K562 (cell line): ENCODE data around the gene SFXN5. TPM values are rescaled to one million over a fixed set of nuclear protein-coding genes. Genes with fewer than 3 reads are reported as not detected.

Experiments used
- ARID2 ChIP-seq: fragments of 450-650 bp; IDR thresholded peaks from 2 replicates; pipeline ENCODE4 v1.6.1; 2017; ENCODE audit warnings: antibody characterized with exemption, mild to moderate bottlenecking
- BDP1 ChIP-seq: IDR thresholded peaks from 3 replicates; pipeline ENCODE4 v1.6.1; 2011; ENCODE audit not compliant: insufficient read length, insufficient read depth
- CBX8 ChIP-seq: fragments of 200-600 bp; sonication (generic); IDR thresholded peaks from 2 replicates; pipeline ENCODE4 v1.6.1; 2012; ENCODE audit warnings: borderline replicate concordance, mixed run types, low read depth, mild to moderate bottlenecking, moderate library complexity, mixed read lengths, low read length, control low read depth, inconsistent platforms; ENCODE audit not compliant: poor library complexity, severe bottlenecking; ENCODE audit errors: extremely low read depth
- CXXC5 ChIP-seq: fragments of 250-450 bp; sonication (Bioruptor Pico); IDR thresholded peaks from 2 replicates; pipeline ENCODE4 v1.8.0; 2022; ENCODE audit warnings: inconsistent platforms, mild to moderate bottlenecking, moderate library complexity
- ETV5 ChIP-seq: sonication (generic); formaldehyde crosslinking; IDR thresholded peaks from 2 replicates; pipeline ENCODE4 v1.4.0; 2020; ENCODE audit warnings: low read depth, mild to moderate bottlenecking, missing genetic modification reagents
- ILK ChIP-seq: fragments of 450-650 bp; IDR thresholded peaks from 2 replicates; pipeline ENCODE4 v1.6.1; 2016; ENCODE audit warnings: missing genetic modification characterization, low read depth, mild to moderate bottlenecking, missing compliant biosample characterization, moderate library complexity, borderline replicate concordance
- NBN ChIP-seq: fragments of 450-650 bp; IDR thresholded peaks from 2 replicates; pipeline ENCODE4 v1.6.1; 2016; ENCODE audit warnings: low read depth, mild to moderate bottlenecking
- NCOR1 ChIP-seq: fragments of 450-650 bp; IDR thresholded peaks from 2 replicates; pipeline ENCODE4 v1.6.1; 2016; ENCODE audit warnings: mild to moderate bottlenecking, moderate library complexity
- POLR2AphosphoS2 ChIP-seq: IDR thresholded peaks from 2 replicates; pipeline ENCODE4 v1.6.1; 2012; ENCODE audit warnings: low read length, improper control_type of control experiment
- SIX5 ChIP-seq, 2 experiments: IDR thresholded peaks; 2 replicates each; pipeline ENCODE4 v1.6.1; 2011; ENCODE audit warnings: low read length in 2 of 2, borderline replicate concordance in 1 of 2, low read depth in 1 of 2, mild to moderate bottlenecking in 1 of 2, moderate library complexity in 1 of 2; ENCODE audit not compliant: insufficient read depth in 1 of 2
- ZNF699 ChIP-seq: fragments of 250-450 bp; sonication (Bioruptor Pico); IDR thresholded peaks from 2 replicates; pipeline ENCODE4 v1.8.0; 2021; ENCODE audit warnings: mild to moderate bottlenecking, moderate library complexity; ENCODE audit not compliant: insufficient replicate concordance
- polyA plus RNA-seq, 8 experiments: library from polyadenylated mRNA; depleted of rRNA in 4 of 8; stranded (reverse) in 5 of 8; unstranded in 3 of 8; fragments of >200 nt; fragmentation: Nextera tagmentation in 2 of 8; fragmentation: Illumina TruSeq in 1 of 8; extraction: Ambion mirVana in 2 of 8; extraction: Trizol in 1 of 8; gene quantifications; 2 replicates each; pipeline versions ENCODE4 v1.2.1 to v1.2.3, GENCODE V29; 2011 to 2014; ENCODE audit warnings: inconsistent platforms in 1 of 8, missing spikeins in 1 of 8
- total RNA-seq, 7 experiments: library from RNA; depleted of rRNA in 6 of 7; stranded (reverse); fragments of >200 nt in 6 of 7; fragmentation: Illumina TruSeq in 2 of 7; extraction: Trizol in 2 of 7; gene quantifications; 2 replicates each; pipeline versions ENCODE4 v1.2.1 to v1.2.3, GENCODE V29; 2011 to 2021; ENCODE audit warnings: low replicate concordance in 1 of 7
- TF ChIP-seq, protein P1 (sequence below): fragments of 450-650 bp; IDR thresholded peaks from 2 replicates; pipeline ENCODE4 v1.6.1; 2018; ENCODE audit not compliant: partially characterized antibody
- TF ChIP-seq, protein P2 (sequence below): fragments of 200-800 bp; sonication (Bioruptor generic); IDR thresholded peaks from 2 replicates; pipeline ENCODE4 v1.6.1; 2017; ENCODE audit warnings: missing genetic modification characterization, missing compliant biosample characterization

Gene SFXN5
- total and polyA plus RNA-seq, 9 of the 15 experiments (the other 6 are each of a cell fraction or from before 2014, with no cell fraction given) = 8.3 to 22.6 (median 16.0) TPM

- TF ChIP-seq, protein P1, sequence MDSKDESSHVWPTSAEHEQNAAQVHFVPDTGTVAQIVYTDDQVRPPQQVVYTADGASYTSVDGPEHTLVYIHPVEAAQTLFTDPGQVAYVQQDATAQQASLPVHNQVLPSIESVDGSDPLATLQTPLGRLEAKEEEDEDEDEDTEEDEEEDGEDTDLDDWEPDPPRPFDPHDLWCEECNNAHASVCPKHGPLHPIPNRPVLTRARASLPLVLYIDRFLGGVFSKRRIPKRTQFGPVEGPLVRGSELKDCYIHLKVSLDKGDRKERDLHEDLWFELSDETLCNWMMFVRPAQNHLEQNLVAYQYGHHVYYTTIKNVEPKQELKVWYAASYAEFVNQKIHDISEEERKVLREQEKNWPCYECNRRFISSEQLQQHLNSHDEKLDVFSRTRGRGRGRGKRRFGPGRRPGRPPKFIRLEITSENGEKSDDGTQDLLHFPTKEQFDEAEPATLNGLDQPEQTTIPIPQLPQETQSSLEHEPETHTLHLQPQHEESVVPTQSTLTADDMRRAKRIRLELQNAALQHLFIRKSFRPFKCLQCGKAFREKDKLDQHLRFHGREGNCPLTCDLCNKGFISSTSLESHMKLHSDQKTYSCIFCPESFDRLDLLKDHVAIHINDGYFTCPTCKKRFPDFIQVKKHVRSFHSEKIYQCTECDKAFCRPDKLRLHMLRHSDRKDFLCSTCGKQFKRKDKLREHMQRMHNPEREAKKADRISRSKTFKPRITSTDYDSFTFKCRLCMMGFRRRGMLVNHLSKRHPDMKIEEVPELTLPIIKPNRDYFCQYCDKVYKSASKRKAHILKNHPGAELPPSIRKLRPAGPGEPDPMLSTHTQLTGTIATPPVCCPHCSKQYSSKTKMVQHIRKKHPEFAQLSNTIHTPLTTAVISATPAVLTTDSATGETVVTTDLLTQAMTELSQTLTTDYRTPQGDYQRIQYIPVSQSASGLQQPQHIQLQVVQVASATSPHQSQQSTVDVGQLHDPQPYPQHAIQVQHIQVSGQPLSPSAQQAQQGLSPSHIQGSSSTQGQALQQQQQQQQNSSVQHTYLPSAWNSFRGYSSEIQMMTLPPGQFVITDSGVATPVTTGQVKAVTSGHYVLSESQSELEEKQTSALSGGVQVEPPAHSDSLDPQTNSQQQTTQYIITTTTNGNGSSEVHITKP = peak; percentile 6
- TF ChIP-seq, protein P2, sequence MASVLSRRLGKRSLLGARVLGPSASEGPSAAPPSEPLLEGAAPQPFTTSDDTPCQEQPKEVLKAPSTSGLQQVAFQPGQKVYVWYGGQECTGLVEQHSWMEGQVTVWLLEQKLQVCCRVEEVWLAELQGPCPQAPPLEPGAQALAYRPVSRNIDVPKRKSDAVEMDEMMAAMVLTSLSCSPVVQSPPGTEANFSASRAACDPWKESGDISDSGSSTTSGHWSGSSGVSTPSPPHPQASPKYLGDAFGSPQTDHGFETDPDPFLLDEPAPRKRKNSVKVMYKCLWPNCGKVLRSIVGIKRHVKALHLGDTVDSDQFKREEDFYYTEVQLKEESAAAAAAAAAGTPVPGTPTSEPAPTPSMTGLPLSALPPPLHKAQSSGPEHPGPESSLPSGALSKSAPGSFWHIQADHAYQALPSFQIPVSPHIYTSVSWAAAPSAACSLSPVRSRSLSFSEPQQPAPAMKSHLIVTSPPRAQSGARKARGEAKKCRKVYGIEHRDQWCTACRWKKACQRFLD = no peak
- TF ChIP-seq ARID2 (0 out of 2 replicates have a peak, but pooled peaks have one; percentile 23), CBX8 (no peak), ZNF699 (CRISPR knock-in tag) (no peak), ETV5 (CRISPR knock-in tag) (no peak), POLR2AphosphoS2 (no peak), ILK (tag) (no peak), BDP1 (no peak), NCOR1 (no peak), SIX5 (IDR thresholded peaks at IDR 0.05; ENCODE audit: borderline replicate concordance in 1 of 2, insufficient read depth in 1 of 2, low read depth in 1 of 2, low read length in 2 of 2) (no peak), CXXC5 (CRISPR knock-in tag) (peak; percentile 24; the same call in 1 of the 2 replicates), NBN (peak; percentile 56; the same call in 1 of the 2 replicates)
These were observed 7.3 kb downstream of the SFXN5 start (continued) for GRCh38 chr2:73063909-73064875.
